UCSD-AML1 (cell line): ENCODE results near the gene COA8.

Source experiments
- DNase-seq: peaks from one replicate; lab custom pipeline; 2025; ENCODE audit not compliant: unreplicated experiment; lab: John Stamatoyannopoulos, UW

The COA8 gene

DNA sequence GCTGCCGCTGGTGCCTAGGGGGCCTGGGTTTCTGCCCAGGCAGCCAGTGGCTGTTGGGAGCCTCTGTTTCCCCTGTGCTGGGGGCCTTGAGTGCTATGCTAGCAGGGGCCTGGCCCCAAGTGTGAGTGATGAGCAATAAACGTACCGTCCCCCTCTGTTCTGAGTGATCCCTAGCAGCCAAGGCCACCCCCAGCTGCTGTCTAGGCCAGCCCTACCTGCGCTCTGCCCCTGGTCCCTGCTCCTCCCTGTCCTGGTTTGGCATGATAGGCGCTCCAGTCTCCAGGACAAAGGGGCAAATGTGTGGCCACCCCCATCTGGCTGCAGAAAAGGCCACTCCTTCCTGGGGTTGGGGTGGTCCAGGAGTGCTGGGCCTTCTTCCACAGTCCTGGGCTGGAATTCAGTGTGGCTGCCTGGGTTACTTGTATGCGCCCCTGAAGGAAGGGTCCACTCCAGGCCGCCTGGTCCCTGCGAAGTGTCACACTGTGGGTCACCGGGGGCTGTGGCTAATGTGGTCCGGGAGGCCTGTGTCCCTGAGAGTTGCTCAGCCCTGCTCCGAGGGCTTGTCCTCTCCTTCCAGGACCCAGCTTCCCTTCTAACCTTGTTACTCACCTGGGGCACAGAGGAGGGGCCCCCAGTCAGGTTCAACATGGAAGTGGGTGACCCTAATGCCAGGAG is 26.7 kb upstream of the COA8 start:
- no peak for DNase-seq

DNA sequence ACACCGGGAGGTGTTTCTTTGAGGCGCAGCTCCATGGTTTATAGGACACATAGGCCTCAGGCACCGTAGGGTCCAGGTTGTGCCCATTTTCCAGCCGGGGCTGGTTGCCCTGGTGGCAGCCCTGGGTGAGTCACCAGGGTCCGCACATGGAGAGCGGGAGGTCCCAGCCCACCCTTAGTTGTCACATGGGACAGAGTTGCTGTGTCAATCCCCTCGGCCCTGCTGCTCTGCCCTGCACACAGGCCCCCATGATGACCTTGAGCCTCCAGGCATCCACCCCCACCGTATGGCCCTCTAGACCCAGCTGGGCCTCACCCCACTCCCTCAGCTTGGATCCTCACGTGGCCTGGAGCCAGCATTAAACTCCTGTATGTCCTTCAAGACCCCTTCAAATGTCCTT is 26.1 kb upstream of the COA8 start:
- no peak for DNase-seq

GRCh38 chr14:103537175-103537990 is 25.4 kb upstream of the COA8 start:
- no peak for DNase-seq

- DNase-seq, result no peak
Observed at GRCh38 chr14:103538291-103539055, 24.3 kb upstream of the COA8 start.

DNA sequence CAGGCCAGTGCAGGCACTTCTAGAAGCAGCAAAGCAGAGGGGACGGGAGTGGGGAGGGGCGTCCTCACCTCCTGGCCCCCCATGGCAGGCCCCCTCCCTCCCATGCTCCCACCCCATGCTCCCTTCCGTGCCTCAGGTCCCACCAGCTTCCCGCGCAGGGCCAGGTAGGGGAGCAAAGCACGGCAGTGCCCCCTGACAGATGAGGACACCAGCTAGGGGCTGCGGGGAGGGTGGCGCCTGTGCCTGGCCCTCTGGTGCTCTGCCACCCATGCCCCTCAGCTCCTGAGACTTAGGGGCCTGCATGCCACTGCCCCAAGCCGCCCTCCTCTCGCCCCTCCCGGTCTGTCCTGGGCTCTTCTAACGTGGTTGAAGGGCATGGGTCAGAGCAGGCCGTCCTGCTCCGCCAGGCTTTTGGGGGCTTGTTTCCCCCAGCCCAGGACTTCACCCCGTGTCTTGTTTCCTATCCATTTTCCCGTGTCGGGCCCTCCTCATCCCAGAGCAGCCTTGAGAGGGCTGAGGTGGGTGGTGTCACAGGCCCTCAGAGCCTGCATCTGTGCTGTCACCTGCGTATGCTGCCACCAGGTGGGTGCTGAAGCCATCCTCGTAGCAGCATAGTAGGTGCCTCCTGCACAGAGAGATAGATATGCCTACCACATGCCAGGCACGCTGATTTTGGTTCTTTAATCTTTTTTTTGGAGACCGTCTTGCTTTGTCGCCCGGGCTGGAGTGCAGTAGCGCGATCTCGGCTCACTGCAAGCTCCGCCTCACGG is 23.5 kb upstream of the COA8 start:
- no peak for DNase-seq

DNA sequence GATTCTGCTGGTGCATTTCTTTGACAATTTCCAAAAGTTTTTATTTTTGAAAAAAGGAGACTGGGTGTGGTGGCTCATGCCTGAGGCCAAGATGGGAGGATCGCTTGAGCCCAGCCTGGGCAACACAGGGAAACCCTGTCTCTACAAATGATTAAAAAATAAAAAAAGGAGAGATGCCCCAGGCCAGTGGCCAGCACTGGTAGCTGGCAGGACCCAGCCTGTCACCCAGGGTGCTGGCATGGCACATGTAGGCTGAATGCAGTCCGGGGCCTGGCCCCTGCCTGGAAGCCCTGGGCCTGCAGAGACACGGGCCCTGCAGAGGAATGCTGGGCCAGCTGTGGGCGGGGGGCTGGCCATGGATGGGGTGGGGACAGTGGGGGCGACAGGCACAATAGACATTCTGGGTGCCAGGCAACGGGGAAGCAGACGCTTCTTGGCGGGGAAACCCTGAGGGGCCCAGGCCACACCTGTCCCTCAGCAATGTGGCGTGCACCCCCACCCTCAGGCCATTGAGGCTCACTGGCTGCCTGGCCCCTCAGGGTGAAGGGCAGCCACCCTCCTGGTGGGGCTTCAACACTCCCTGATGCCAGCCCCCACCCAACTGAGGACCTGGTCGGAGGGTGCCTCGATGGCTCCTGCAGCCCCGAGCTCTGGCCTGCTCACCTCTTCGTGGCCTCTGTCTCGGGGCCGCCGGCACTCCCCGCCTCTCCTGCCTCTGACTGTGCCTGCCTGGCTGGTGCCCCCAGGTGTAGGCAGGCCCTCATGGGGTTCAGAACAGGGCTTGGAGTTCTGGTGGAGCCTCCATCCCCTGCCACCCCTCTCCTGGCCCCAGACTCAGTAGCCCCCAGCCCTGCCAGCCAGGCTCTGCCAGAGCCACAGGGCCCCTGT is 21.7 kb upstream of the COA8 start:
- DNase-seq, result no peak

GRCh38 chr14:103541709-103542604 is 20.8 kb upstream of the COA8 start:
- no peak for DNase-seq

DNA sequence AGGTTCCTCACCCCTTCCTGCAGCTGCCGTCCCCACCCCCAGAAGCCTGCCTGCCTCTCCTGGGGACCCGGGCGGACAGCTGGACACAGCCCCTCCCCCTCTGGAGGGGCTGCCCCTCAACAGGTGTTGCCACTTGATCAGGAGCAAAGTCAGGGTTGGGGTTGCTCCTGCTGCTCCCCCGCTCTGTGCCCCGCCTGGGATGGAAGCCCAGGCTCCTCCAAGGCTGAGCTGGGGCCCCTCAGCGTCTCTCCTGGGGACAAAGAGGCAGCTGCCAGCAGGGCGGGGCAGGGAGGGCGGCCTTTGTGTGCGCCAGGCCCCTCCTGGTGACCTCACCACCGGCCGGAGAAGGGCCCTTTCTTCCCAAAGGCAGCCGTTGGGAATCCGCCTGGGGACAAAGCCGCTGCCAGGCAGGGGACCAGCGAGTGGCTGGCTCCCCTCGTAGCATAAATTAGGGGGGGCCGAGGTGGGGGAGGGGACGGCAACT is 20.1 kb upstream of the COA8 start:
- no peak for DNase-seq

DNA sequence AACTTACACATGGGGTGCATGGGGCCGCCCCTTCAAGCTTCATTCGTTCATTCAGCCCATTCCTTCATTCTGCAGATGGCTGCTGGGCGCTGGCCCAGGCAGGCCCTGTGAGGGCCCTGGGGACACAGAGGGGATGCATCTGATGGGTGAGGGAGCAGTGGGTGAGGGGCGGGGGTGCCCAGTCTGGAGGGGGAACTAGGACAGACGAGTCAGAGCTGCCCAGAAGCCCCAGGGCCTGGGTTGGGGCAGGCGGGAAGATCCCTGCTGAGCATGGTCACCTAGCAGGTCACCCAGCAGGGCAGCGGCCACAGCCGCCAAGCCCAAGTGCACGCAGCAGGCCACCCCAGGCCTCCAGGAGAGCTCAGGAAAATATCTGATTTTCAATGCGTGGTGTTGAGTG is 19.6 kb upstream of the COA8 start:
- no peak for DNase-seq

GRCh38 chr14:103543721-103544387 is 18.9 kb upstream of the COA8 start:
- no peak for DNase-seq

GRCh38 chr14:103544388-103545218 is 18.2 kb upstream of the COA8 start:
- no peak for DNase-seq

DNA sequence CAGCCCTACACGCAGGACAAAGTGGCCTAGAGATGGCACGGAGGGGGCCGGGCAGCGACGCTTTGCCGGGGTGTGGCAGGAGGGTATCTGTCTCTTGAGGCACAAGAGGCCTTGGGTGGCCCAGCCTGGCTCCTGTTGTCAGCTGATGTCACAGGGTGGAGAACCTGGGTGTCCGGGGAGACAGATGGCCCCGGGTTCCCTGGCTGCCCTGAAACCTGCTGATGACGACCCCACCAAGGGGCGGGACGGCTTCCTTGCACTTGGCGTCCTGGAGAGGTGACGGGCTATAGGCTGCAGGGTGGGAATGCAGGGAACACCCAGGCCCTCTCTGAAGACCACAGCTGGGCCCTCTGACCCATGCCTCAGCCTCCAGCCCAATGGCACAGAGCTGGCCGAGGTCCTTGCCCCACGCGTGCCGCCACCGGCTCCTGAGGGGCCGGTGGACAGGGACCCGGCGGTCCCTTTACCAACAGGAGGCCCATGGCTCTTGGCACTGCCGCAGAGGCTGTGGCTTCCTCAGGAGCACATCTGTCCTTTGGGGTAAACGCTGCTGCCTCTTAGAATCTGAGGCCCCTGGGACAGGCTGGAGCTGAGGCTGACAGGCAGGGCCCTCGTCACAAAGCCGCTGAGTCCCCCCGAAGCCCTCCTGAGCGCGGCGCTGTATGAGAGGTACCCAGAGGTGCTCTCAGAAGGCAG is 17.4 kb upstream of the COA8 start:
- DNase-seq, result no peak

GRCh38 chr14:103545915-103546651 is 16.7 kb upstream of the COA8 start:
- DNase-seq, result no peak

- peak; percentile 62 for DNase-seq
Observed at GRCh38 chr14:103546652-103547454, 15.9 kb upstream of the COA8 start.

DNA sequence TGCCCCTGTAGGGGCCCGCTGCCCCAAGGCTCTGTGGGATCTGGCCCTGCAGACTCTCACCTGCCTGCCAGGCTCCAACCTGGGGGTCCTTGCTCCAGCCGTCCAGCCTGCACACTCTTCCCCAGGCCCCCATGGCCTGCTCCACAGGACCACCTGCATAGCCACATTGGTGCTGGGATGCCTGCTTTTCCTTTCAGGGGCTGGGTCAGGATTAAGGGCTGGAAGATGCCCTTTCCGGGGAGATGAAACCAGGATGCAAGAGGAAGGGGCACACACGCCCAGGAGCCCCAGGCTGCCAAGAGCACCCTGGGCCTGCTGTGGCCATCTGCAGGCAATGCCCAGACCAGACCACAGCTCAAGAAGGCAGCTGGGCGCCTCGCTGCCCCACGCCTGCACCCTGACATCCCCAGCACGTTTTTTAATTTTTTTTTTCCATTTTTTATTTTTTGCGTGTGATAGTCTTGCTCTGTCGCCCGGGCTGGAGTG is 15.3 kb upstream of the COA8 start:
- no peak for DNase-seq
